NT2/D1 (cell line): ENCODE results near the gene HAGHL.

Experiments
- SUZ12 ChIP-seq: IDR thresholded peaks from 2 replicates; pipeline ENCODE4 v1.6.1; 2011; ENCODE audit not compliant: insufficient read length, insufficient read depth; ENCODE audit errors: extremely low read depth
- YY1 ChIP-seq: IDR thresholded peaks from 2 replicates; pipeline ENCODE4 v1.6.1; 2011; ENCODE audit not compliant: insufficient read length, insufficient read depth
- ZNF274 ChIP-seq: IDR thresholded peaks from 2 replicates; pipeline ENCODE4 v1.6.1; 2011; ENCODE audit warnings: mild to moderate bottlenecking, low read depth, low read length

- no peak for TF ChIP-seq ZNF274
- TF ChIP-seq YY1 = no peak
- no peak for TF ChIP-seq SUZ12
Observed at GRCh38 chr16:774086-775001, 47.4 kb downstream of the HAGHL start.
